Measurements from ENCODE around the gene EVI5L.
"Not testable (repeated sequence)": the region's sequence is repeated elsewhere in the genome, so short reads cannot be mapped to it uniquely, and the experiment has no call there.

- TF ChIP-seq CTCF, POLR2A, POLR2AphosphoS5 (IDR thresholded peaks at IDR 0.05): not testable (repeated sequence)
Measured at GRCh38 chr19:7792701-7793100, 37.3 kb upstream of the EVI5L start.

Measured in breast epithelium (tissue), 3 donors.